Measurements from ENCODE around the gene PDE10A. TPM values are rescaled to one million over a fixed set of nuclear protein-coding genes. Genes with fewer than 3 reads are reported as not detected.

PDE10A gene
- total RNA-seq, 1 donor = 12.7 TPM

DNA sequence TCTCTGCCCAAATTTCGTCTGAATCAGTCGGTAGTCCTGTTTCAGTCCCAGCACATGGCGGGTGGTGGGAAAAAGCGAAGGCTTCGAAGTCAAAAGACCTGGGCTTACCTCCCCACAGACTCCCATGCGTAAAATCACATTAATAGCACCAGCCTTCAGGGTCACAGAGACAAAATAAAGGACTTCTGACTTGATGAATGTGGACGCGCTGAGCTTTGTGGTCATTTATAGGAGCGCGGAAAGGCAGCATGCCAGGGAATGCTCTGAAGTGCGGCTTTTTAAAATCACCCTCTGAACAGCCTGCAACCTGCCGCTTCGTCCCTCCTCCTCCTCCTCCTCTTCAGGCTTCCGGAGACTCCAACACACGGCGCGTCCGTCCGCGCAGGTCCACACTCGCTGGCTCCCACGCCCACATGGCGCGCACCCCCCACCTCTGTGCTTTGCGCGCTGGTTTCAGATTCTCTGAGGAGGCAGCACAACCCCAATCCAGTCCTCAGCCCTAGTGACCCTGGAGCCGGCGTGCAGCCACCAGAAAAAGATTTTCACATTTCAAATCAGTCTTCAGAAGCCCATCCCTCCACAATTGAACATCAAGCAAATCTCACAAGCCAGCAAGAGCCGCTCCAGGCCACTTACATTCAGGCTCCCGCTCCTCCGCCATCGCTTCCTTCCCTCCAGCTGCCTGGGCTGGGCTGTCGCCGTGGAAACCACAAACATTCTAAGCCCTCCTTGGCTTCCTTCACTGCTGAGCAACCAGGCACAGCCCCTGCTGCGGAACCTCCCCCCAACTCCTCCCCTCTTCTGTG, 353.9 kb downstream of the PDE10A start, which contains the start of gene C6orf118:
C6orf118 (minus strand) TSS at position 680 of the 806 bp plus-strand sequence; CDS start at position 661, 19 bp downstream.
- DNase-seq (ENCODE audit: low read depth) = peak; percentile 61
- no peak for TF ChIP-seq CTCF (IDR thresholded peaks at IDR 0.05; ENCODE audit: insufficient read depth, low read length)
- peak within 1 kb of the TSS; percentile 62 for H3K4me3 ChIP-seq (ENCODE audit: low read depth, low read length)

GRCh38 chr6:165306955-165307354, 356.1 kb downstream of the PDE10A start:
- no peak for DNase-seq (ENCODE audit: low read depth)
- no peak overlapping the region for H3K4me3 ChIP-seq (ENCODE audit: low read depth, low read length)
- no peak for TF ChIP-seq CTCF (IDR thresholded peaks at IDR 0.05; ENCODE audit: insufficient read depth, low read length)

DNA sequence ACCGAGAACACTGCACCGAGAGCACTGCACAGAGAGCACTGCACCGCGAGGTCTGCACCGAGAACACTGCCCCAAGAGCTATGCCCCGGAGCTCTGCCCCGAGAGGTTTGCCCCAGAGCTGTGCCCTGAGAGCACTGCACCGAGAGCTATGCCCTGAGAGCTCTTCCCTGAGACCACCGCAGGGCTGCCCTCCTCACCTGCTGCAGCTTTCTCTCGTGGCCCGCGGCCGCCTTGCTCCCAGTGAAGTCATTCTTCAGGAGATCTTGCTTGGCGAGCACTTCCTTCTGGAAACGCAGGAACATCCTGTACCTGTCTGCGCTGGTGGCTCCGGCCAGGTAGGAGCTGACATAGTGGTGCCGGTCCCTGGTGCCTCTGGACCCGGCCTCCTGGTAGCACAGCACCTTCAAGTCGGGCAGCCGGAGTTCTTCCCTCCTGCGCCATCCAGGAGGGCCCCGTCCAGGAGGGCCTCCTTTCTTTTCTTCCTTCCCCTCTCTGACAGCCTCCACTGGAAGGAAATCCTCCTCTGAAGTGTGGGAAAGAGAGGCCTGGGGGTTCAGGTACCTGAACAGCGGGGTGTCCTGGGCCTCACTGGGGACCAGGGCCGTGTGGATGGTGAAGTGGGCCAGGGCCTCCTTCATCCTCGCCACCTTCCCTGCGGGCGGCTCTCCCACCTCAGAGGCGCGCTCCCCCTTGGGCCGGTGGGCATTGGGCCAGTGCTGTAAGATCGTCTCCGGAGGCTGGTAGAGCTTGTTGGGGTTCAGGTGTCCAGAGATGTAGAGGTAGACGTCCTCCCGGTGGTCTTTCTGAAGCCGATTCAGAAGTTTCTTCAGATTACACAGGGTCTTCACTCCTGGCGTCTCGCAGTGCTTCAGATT, 361.4 kb downstream of the PDE10A start:
- TF ChIP-seq CTCF (IDR thresholded peaks at IDR 0.05; ENCODE audit: insufficient read depth, low read length) = no peak
- H3K4me3 ChIP-seq (ENCODE audit: low read depth, low read length) = no peak overlapping the region
- no peak for DNase-seq (ENCODE audit: low read depth)

- H3K4me3 ChIP-seq (ENCODE audit: low read depth, low read length) = no peak overlapping the region
- DNase-seq (ENCODE audit: low read depth) = no peak
- TF ChIP-seq CTCF (IDR thresholded peaks at IDR 0.05; ENCODE audit: insufficient read depth, low read length) = no peak
Observed at GRCh38 chr6:165300422-165300936, 362.6 kb downstream of the PDE10A start.

DNA sequence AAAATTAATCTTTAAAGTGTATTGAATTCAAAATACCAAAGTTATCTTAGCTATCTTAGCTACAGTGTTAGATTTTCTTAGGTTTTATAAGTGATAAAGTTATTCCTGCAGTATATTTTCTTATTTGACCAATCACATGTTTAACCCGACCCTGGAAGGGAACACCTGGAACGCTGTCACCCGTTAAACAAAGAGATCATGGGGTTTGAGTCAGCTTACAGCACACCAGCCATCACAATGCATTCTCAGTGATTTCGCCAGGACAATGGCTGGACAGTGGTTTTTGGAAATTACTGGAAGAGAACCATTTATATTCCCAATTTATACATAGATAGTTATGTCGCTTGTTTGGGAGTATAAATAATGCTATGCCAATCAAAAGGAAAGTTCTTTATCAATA, 364.2 kb downstream of the PDE10A start:
- no peak for DNase-seq (ENCODE audit: low read depth)
- no peak overlapping the region for H3K4me3 ChIP-seq (ENCODE audit: low read depth, low read length)
- TF ChIP-seq CTCF (IDR thresholded peaks at IDR 0.05; ENCODE audit: insufficient read depth, low read length) = no peak

DNA sequence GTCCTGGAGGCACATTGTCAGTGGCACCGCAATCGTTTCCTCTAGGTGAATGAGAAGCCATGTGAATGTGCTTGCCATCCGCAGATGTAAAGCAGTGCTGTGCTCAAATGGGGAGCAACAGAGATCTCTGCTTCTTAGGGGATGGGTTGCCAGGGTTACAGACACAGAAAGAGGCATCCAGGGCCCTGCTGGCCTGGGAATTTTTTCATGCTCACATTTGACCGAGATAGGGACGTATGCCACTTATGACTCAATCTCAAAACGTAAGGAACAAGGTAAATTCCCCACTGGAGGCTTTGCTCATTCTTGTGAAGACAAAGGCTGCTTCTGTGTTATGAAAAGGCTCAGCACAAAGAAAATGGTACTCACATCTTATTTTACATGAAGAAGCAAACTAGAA, 364.6 kb downstream of the PDE10A start:
- DNase-seq (ENCODE audit: low read depth) = no peak
- TF ChIP-seq CTCF (IDR thresholded peaks at IDR 0.05; ENCODE audit: insufficient read depth, low read length) = no peak
- H3K4me3 ChIP-seq (ENCODE audit: low read depth, low read length) = no peak overlapping the region

All from fibroblast of the aortic adventitia (primary cell).